ENCODE measurements around the gene CAPZA1. TPM values are rescaled to one million over a fixed set of nuclear protein-coding genes. Genes with fewer than 3 reads are reported as not detected.

Gene CAPZA1
- polyA plus RNA-seq, 1 donor from 2014 or later: 82.2 TPM

GRCh38 chr1:112583366-112583765, 36.3 kb upstream of the CAPZA1 start:
- Histone ChIP-seq H3F3A (ENCODE audit: insufficient read depth, low read length, poor library complexity, severe bottlenecking) (no peaks in the 10 kb centered on the region), H3K9me2 (ENCODE audit: insufficient read depth, low read length) (no peaks in the 10 kb centered on the region), H4K20me1 (ENCODE audit: insufficient read depth) (no peaks in the 10 kb centered on the region), H2AFZ (ENCODE audit: low read depth, low read length) (no peak overlapping the region), H3K79me2 (replicated peaks; ENCODE audit: insufficient read depth, low read length) (no peaks in the 10 kb centered on the region), H3K27me3 (ENCODE audit: insufficient read depth, low read depth, low read length) (no peaks in the 10 kb centered on the region), H3K4me3 (ENCODE audit: low read length) (no peak overlapping the region), H3K9me3 (ENCODE audit: low read length) (no peaks in the 10 kb centered on the region), H3K9ac (ENCODE audit: low read length) (no peak overlapping the region), H3K27ac (ENCODE audit: low read length) (no peak overlapping the region), H3K4me2 (ENCODE audit: low read length) (no peak overlapping the region), H3K36me3 (ENCODE audit: insufficient read depth, low read length) (no peaks in the 10 kb centered on the region)
- TF ChIP-seq, protein P1, sequence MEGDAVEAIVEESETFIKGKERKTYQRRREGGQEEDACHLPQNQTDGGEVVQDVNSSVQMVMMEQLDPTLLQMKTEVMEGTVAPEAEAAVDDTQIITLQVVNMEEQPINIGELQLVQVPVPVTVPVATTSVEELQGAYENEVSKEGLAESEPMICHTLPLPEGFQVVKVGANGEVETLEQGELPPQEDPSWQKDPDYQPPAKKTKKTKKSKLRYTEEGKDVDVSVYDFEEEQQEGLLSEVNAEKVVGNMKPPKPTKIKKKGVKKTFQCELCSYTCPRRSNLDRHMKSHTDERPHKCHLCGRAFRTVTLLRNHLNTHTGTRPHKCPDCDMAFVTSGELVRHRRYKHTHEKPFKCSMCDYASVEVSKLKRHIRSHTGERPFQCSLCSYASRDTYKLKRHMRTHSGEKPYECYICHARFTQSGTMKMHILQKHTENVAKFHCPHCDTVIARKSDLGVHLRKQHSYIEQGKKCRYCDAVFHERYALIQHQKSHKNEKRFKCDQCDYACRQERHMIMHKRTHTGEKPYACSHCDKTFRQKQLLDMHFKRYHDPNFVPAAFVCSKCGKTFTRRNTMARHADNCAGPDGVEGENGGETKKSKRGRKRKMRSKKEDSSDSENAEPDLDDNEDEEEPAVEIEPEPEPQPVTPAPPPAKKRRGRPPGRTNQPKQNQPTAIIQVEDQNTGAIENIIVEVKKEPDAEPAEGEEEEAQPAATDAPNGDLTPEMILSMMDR (IDR thresholded peaks at IDR 0.05; ENCODE audit: poor library complexity, severe bottlenecking): no peak
- TF ChIP-seq RAD21 (conservative IDR thresholded peaks at IDR 0.05): no peak
- no peak for TF ChIP-seq POLR2AphosphoS5 (IDR thresholded peaks at IDR 0.05)
- TF ChIP-seq EP300 (conservative IDR thresholded peaks at IDR 0.05; ENCODE audit: poor library complexity, severe bottlenecking): no peak
- TF ChIP-seq MXI1 (conservative IDR thresholded peaks at IDR 0.05; ENCODE audit: poor library complexity, severe bottlenecking): no peak
- no peak for TF ChIP-seq TAF1 (IDR thresholded peaks at IDR 0.05; ENCODE audit: low read depth)
- TF ChIP-seq EZH2 (IDR thresholded peaks at IDR 0.05; ENCODE audit: borderline replicate concordance, insufficient read depth, low read length, poor library complexity, severe bottlenecking): no peak
- TF ChIP-seq, protein P2, sequence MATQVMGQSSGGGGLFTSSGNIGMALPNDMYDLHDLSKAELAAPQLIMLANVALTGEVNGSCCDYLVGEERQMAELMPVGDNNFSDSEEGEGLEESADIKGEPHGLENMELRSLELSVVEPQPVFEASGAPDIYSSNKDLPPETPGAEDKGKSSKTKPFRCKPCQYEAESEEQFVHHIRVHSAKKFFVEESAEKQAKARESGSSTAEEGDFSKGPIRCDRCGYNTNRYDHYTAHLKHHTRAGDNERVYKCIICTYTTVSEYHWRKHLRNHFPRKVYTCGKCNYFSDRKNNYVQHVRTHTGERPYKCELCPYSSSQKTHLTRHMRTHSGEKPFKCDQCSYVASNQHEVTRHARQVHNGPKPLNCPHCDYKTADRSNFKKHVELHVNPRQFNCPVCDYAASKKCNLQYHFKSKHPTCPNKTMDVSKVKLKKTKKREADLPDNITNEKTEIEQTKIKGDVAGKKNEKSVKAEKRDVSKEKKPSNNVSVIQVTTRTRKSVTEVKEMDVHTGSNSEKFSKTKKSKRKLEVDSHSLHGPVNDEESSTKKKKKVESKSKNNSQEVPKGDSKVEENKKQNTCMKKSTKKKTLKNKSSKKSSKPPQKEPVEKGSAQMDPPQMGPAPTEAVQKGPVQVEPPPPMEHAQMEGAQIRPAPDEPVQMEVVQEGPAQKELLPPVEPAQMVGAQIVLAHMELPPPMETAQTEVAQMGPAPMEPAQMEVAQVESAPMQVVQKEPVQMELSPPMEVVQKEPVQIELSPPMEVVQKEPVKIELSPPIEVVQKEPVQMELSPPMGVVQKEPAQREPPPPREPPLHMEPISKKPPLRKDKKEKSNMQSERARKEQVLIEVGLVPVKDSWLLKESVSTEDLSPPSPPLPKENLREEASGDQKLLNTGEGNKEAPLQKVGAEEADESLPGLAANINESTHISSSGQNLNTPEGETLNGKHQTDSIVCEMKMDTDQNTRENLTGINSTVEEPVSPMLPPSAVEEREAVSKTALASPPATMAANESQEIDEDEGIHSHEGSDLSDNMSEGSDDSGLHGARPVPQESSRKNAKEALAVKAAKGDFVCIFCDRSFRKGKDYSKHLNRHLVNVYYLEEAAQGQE (IDR thresholded peaks at IDR 0.05; ENCODE audit: borderline replicate concordance): no peak

DNA sequence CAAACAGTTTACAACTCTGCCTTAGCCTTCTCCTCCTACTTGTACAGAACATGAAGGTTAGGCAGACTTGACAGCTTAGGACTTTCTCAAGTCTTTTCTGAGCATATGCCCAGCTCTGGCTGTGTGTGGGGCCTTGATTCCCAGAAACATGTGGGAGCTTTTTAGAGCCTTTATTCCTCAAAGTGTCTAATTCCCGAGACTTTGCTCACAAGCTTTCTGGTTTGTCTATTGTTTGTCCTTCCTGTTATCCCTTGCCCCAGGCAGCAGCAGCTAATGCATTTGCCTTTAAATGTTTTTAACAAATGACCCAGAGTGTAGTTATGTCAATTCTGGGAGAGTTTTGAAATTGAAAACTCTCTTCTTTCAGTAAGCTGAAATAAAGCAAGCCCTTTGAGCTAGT, 29.9 kb upstream of the CAPZA1 start:
- Histone ChIP-seq H3K36me3 (ENCODE audit: insufficient read depth, low read length) (peaks cover 13% of the 10 kb centered on the region), H3K27me3 (ENCODE audit: insufficient read depth, low read depth, low read length) (no peaks in the 10 kb centered on the region), H3K9me2 (ENCODE audit: insufficient read depth, low read length) (no peaks in the 10 kb centered on the region), H3K4me2 (ENCODE audit: low read length) (no peak overlapping the region), H3K27ac (ENCODE audit: low read length) (no peak overlapping the region), H3K9ac (ENCODE audit: low read length) (no peak overlapping the region), H2AFZ (ENCODE audit: low read depth, low read length) (no peak overlapping the region), H4K20me1 (ENCODE audit: insufficient read depth) (no peaks in the 10 kb centered on the region), H3K9me3 (ENCODE audit: low read length) (no peaks in the 10 kb centered on the region), H3K79me2 (replicated peaks; ENCODE audit: insufficient read depth, low read length) (no peaks in the 10 kb centered on the region), H3F3A (ENCODE audit: insufficient read depth, low read length, poor library complexity, severe bottlenecking) (no peaks in the 10 kb centered on the region), H3K4me3 (ENCODE audit: low read length) (no peak overlapping the region)
- TF ChIP-seq EP300 (conservative IDR thresholded peaks at IDR 0.05; ENCODE audit: poor library complexity, severe bottlenecking) (no peak), SMC3 (conservative IDR thresholded peaks at IDR 0.05; ENCODE audit: poor library complexity) (no peak)
- TF ChIP-seq, protein P1 (IDR thresholded peaks at IDR 0.05; ENCODE audit: poor library complexity, severe bottlenecking): no peak

All from neural cell (in vitro differentiated cells).